Loucy (cell line): ENCODE results near the gene GLRX5.

Source experiments
- EZH2phosphoT487 ChIP-seq: fragments of 200-600 bp; IDR thresholded peaks from 2 replicates; pipeline ENCODE4 v1.6.1; 2018; ENCODE audit warnings: antibody characterized with exemption, mild to moderate bottlenecking, moderate library complexity, borderline replicate concordance
- TF ChIP-seq, protein P1 (sequence below): fragments of 200-600 bp; sonication (generic); conservative IDR thresholded peaks from 2 replicates; pipeline ENCODE4 v1.5.1; 2014; ENCODE audit warnings: mild to moderate bottlenecking, antibody characterized with exemption, low read length

- TF ChIP-seq, protein P1, sequence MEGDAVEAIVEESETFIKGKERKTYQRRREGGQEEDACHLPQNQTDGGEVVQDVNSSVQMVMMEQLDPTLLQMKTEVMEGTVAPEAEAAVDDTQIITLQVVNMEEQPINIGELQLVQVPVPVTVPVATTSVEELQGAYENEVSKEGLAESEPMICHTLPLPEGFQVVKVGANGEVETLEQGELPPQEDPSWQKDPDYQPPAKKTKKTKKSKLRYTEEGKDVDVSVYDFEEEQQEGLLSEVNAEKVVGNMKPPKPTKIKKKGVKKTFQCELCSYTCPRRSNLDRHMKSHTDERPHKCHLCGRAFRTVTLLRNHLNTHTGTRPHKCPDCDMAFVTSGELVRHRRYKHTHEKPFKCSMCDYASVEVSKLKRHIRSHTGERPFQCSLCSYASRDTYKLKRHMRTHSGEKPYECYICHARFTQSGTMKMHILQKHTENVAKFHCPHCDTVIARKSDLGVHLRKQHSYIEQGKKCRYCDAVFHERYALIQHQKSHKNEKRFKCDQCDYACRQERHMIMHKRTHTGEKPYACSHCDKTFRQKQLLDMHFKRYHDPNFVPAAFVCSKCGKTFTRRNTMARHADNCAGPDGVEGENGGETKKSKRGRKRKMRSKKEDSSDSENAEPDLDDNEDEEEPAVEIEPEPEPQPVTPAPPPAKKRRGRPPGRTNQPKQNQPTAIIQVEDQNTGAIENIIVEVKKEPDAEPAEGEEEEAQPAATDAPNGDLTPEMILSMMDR, result no peak
- TF ChIP-seq EZH2phosphoT487, result no peak
Observed at GRCh38 chr14:95585953-95586620, 51.2 kb downstream of the GLRX5 start.
